ENCODE measurements around the gene CDR2L.

GRCh38 chr17:74938194-74938950 is 49.1 kb upstream of the CDR2L start:
- TF ChIP-seq CTCF (conservative IDR thresholded peaks at IDR 0.05 in 1 of 2, IDR thresholded peaks at IDR 0.05 in 1 of 2; ENCODE audit: extremely low read depth in 1 of 2, insufficient read depth in 1 of 2, low read depth in 1 of 2, low read length in 2 of 2): no peak
- TF ChIP-seq EZH2 (IDR thresholded peaks at IDR 0.05; ENCODE audit: borderline replicate concordance, low read length): no peak
